CD4-positive, alpha-beta memory T cell (primary cell): ENCODE data around the gene EXOC7. TPM values are rescaled to one million over a fixed set of nuclear protein-coding genes. Genes with fewer than 3 reads are reported as not detected.

Experiments
- CTCF ChIA-PET: fragments of 350-600 bp; sonication (Branson Sonifier 250); formaldehyde crosslinking; loops from one replicate; lab custom pipeline; 2021; ENCODE audit warnings: inconsistent platforms; ENCODE audit not compliant: partially characterized antibody; lab: Charles Lee
- POLR2A ChIA-PET: fragments of 350-600 bp; sonication (Branson Sonifier 250); formaldehyde crosslinking; loops from one replicate; lab custom pipeline; 2021; ENCODE audit not compliant: partially characterized antibody; lab: Charles Lee
- DNase-seq, 5 donors: peaks; one replicate each; pipeline versions ENCODE4 v3.0.0 to v3.0.0-alpha.2; 2020 to 2022; ENCODE audit warnings: mixed read lengths in 1 of 5
- H3K27ac ChIP-seq: one replicate; pipeline ENCODE4 v1.7.0; 2013; ENCODE audit warnings: low read depth, low read length
- H3K27me3 ChIP-seq: 2 replicates; pipeline ENCODE4 v1.7.0; 2013; ENCODE audit warnings: mild to moderate bottlenecking, low read length, moderate library complexity; ENCODE audit not compliant: insufficient read depth
- H3K36me3 ChIP-seq: 2 replicates; pipeline ENCODE4 v1.7.0; 2013; ENCODE audit warnings: mild to moderate bottlenecking, low read length, moderate library complexity; ENCODE audit not compliant: insufficient read depth
- H3K4me1 ChIP-seq: 2 replicates; pipeline ENCODE4 v1.7.0; 2013; ENCODE audit warnings: mild to moderate bottlenecking, low read length, moderate library complexity; ENCODE audit not compliant: insufficient read depth
- H3K4me3 ChIP-seq, 2 donors: one replicate each; pipeline ENCODE4 v1.7.0; 2013; ENCODE audit warnings: low read length in 2 of 2, mild to moderate bottlenecking in 1 of 2
- H3K9me3 ChIP-seq, 2 donors: one replicate each; pipeline ENCODE4 v1.7.0; 2013; ENCODE audit warnings: low read length in 2 of 2, control low read depth in 1 of 2; ENCODE audit not compliant: control insufficient read depth in 1 of 2
- H3K27ac Mint-ChIP-seq, 7 donors: one replicate each; pipeline ENCODE4 v1.8.0; 2020 to 2021; ENCODE audit warnings: mixed read lengths in 7 of 7, mild to moderate bottlenecking in 6 of 7, inconsistent platforms in 3 of 7, moderate library complexity in 3 of 7
- H3K27me3 Mint-ChIP-seq, 2 donors: one replicate each; pipeline ENCODE4 v1.8.0; 2020 to 2021; ENCODE audit warnings: mixed read lengths in 2 of 2
- H3K36me3 Mint-ChIP-seq, 2 donors: one replicate each; pipeline ENCODE4 v1.8.0; 2020 to 2021; ENCODE audit warnings: mixed read lengths in 2 of 2, inconsistent platforms in 1 of 2, mild to moderate bottlenecking in 1 of 2
- H3K4me1 Mint-ChIP-seq, 4 donors: one replicate each; pipeline ENCODE4 v1.8.0; 2020 to 2021; ENCODE audit warnings: mixed read lengths in 4 of 4, mild to moderate bottlenecking in 1 of 4
- H3K4me3 Mint-ChIP-seq, 8 donors: one replicate each; pipeline ENCODE4 v1.8.0; 2020 to 2021; ENCODE audit warnings: mixed read lengths in 8 of 8, mild to moderate bottlenecking in 7 of 8, moderate library complexity in 6 of 8, inconsistent platforms in 3 of 8
- H3K9me3 Mint-ChIP-seq, 8 donors: one replicate each; pipeline ENCODE4 v1.8.0; 2020 to 2021; ENCODE audit warnings: mixed read lengths in 8 of 8, mild to moderate bottlenecking in 5 of 8, inconsistent platforms in 3 of 8, moderate library complexity in 1 of 8
- intact Hi-C: fragments of 100-400 bp; cut with micrococcal nuclease; formaldehyde crosslinking; loops from one replicate; pipeline ENCODE4 v1.15.1; 2023
- polyA plus RNA-seq, 2 donors: library from polyadenylated mRNA; unstranded; fragments of 300-500 nt; fragmentation: Illumina TruSeq; gene quantifications; one replicate each; pipeline ENCODE4 v1.2.3, GENCODE V29; 2021
- total RNA-seq, 2 experiments: library from RNA; stranded (reverse); gene quantifications; one replicate each; pipeline ENCODE4 v1.2.3, GENCODE V29; 2021

EXOC7 gene
- total and polyA plus RNA-seq, 4 experiments from 2014 or later: 36.2 to 184 (median 125) TPM

GRCh38 chr17:76076765-76077583 is 26.6 kb downstream of the EXOC7 start:
- Histone ChIP-seq H3K36me3 (no peaks in the 10 kb centered on the region), H3K27me3 (peaks cover 28% of the 10 kb centered on the region), H3K4me3 (peak overlapping the region in 1 of 2 donors; percentile 43), H3K4me1 (peaks cover 50% of the 10 kb centered on the region), H3K27ac (no peak overlapping the region), H3K9me3 (no peaks in the 10 kb centered on the region)
- peaks cover 0 to 3% of the 10 kb centered on the region in 2 donors for H3K36me3 Mint-ChIP-seq
- H3K4me1 Mint-ChIP-seq: peaks cover 28 to 62% (median 44%) of the 10 kb centered on the region in 4 donors
- POLR2A ChIA-PET: interaction anchor here (0.7 kb wide), 1 partner anchor 180 kb away, joined by 3 read pairs; the partner anchor contains the start of gene TRIM65
- H3K9me3 Mint-ChIP-seq: peaks cover 0 to 3% (median 0%) of the 10 kb centered on the region in 8 donors
- peak; percentile 64 to 77 (median 70) for DNase-seq
- CTCF ChIA-PET: no interaction called here
- peak overlapping the region; percentile 66 to 92 (median 87) for H3K27ac Mint-ChIP-seq
- H3K4me3 Mint-ChIP-seq: peak overlapping the region; percentile 75 to 95 (median 84)
- H3K27me3 Mint-ChIP-seq: peaks cover 17 to 21% of the 10 kb centered on the region in 2 donors
- intact Hi-C loops: no loop called here

- H3K4me3 ChIP-seq: peak overlapping the region in 1 of 2 donors; percentile 43
- no peaks in the 10 kb centered on the region for H3K36me3 ChIP-seq
- H3K4me1 Mint-ChIP-seq: peaks cover 31 to 68% (median 48%) of the 10 kb centered on the region in 4 donors
- no peak overlapping the region for H3K27ac ChIP-seq
- peaks cover 55% of the 10 kb centered on the region for H3K4me1 ChIP-seq
- H3K27me3 Mint-ChIP-seq: peaks cover 17 to 21% of the 10 kb centered on the region in 2 donors
- DNase-seq: no peak
- intact Hi-C loops: no loop called here
- H3K27ac Mint-ChIP-seq: peak overlapping the region in 6 of 7 donors; percentile 60 to 92 (median 78)
- POLR2A ChIA-PET: no interaction called here
- CTCF ChIA-PET: no interaction called here
- peaks cover 0 to 3% (median 0%) of the 10 kb centered on the region in 8 donors for H3K9me3 Mint-ChIP-seq
- H3K36me3 Mint-ChIP-seq: peaks cover 0 to 10% of the 10 kb centered on the region in 2 donors
- H3K9me3 ChIP-seq: no peaks in the 10 kb centered on the region
- peak overlapping the region; percentile 75 to 95 (median 82) for H3K4me3 Mint-ChIP-seq
- H3K27me3 ChIP-seq: peaks cover 28% of the 10 kb centered on the region
Measured at GRCh38 chr17:76076146-76076764, 27.3 kb downstream of the EXOC7 start.

GRCh38 chr17:76075364-76076145 is 28.0 kb downstream of the EXOC7 start:
- Histone ChIP-seq H3K9me3 (no peaks in the 10 kb centered on the region), H3K4me1 (peaks cover 62% of the 10 kb centered on the region), H3K36me3 (no peaks in the 10 kb centered on the region), H3K4me3 (peak overlapping the region in 1 of 2 donors; percentile 43), H3K27me3 (peaks cover 28% of the 10 kb centered on the region), H3K27ac (no peak overlapping the region)
- no peak for DNase-seq
- H3K27ac Mint-ChIP-seq: peak overlapping the region in 3 of 7 donors; percentile 66 to 89 (median 84)
- H3K36me3 Mint-ChIP-seq: peaks cover 0 to 10% of the 10 kb centered on the region in 2 donors
- peak overlapping the region; percentile 57 to 95 (median 82) for H3K4me3 Mint-ChIP-seq
- H3K9me3 Mint-ChIP-seq: peaks cover 0 to 3% (median 0%) of the 10 kb centered on the region in 8 donors
- ChIA-PET CTCF (interaction anchor here (0.5 to 0.6 kb wide), 2 partner anchors 11 to 240 kb away, joined by 3 to 5 read pairs; no protein-coding TSS in a partner anchor), POLR2A (interaction anchor here (1.3 kb wide), 1 partner anchor 105 kb away, joined by 3 read pairs; no protein-coding TSS in a partner anchor)
- intact Hi-C loops: no loop called here
- H3K4me1 Mint-ChIP-seq: peaks cover 37 to 71% (median 53%) of the 10 kb centered on the region in 4 donors
- H3K27me3 Mint-ChIP-seq: peaks cover 17 to 21% of the 10 kb centered on the region in 2 donors

- DNase-seq: no peak
- Mint-ChIP-seq H3K9me3 (peaks cover 0 to 3% (median 0%) of the 10 kb centered on the region in 8 donors), H3K27ac (peak within 1 kb of the TSS in 5 of 7 donors; percentile 15 to 89 (median 74)), H3K4me1 (peaks cover 38 to 71% (median 54%) of the 10 kb centered on the region in 4 donors), H3K4me3 (peak within 1 kb of the TSS; percentile 57 to 82 (median 74)), H3K27me3 (peaks cover 17 to 21% of the 10 kb centered on the region in 2 donors), H3K36me3 (peaks cover 0 to 14% of the 10 kb centered on the region in 2 donors)
- Histone ChIP-seq H3K9me3 (no peaks in the 10 kb centered on the region), H3K27me3 (peaks cover 28% of the 10 kb centered on the region), H3K36me3 (no peaks in the 10 kb centered on the region), H3K27ac (no peak within 1 kb of the TSS), H3K4me3 (no peak within 1 kb of the TSS), H3K4me1 (peaks cover 63% of the 10 kb centered on the region)
- ChIA-PET POLR2A (interaction anchor here (1.3 kb wide), 1 partner anchor 105 kb away, joined by 3 read pairs; no protein-coding TSS in a partner anchor), CTCF (no interaction called here)
- intact Hi-C loops: no loop called here
Measured at GRCh38 chr17:76074390-76075363, 28.9 kb downstream of the EXOC7 start, which contains the start of gene GALR2. TSS of gene GALR2 (plus strand) at chr17:76074781. CDS start at chr17:76074884, 103 bp downstream.

GRCh38 chr17:76072148-76072858 is 31.3 kb downstream of the EXOC7 start, which contains the start of gene SRP68:
TSS of gene SRP68 (minus strand) at chr17:76072517. CDS start at chr17:76072491, 26 bp downstream.
- Mint-ChIP-seq H3K27ac (peak within 1 kb of the TSS; percentile 89 to 98 (median 97)), H3K4me1 (peaks cover 31 to 60% (median 46%) of the 10 kb centered on the region in 4 donors), H3K27me3 (peaks cover 17 to 21% of the 10 kb centered on the region in 2 donors), H3K36me3 (peaks cover 0 to 23% of the 10 kb centered on the region in 2 donors), H3K9me3 (peaks cover 0 to 3% (median 0%) of the 10 kb centered on the region in 8 donors), H3K4me3 (peak within 1 kb of the TSS; percentile 95 to 98 (median 97))
- intact Hi-C loops: loop anchor here (1.0 to 2.0 kb wide), 3 partner anchors 31 to 281 kb away; partner anchors contain the start of genes EXOC7 and PRPSAP1
- Histone ChIP-seq H3K4me1 (peaks cover 56% of the 10 kb centered on the region), H3K36me3 (peaks cover 11% of the 10 kb centered on the region), H3K4me3 (peak within 1 kb of the TSS; percentile 81 to 97), H3K27me3 (peaks cover 22% of the 10 kb centered on the region), H3K9me3 (no peaks in the 10 kb centered on the region), H3K27ac (peak within 1 kb of the TSS; percentile 86)
- DNase-seq: peak; percentile 73 to 80 (median 77)
- ChIA-PET CTCF (interaction anchor here (1.2 to 2.1 kb wide), 2 partner anchors 15 to 208 kb away, joined by 3 to 5 read pairs; no protein-coding TSS in a partner anchor), POLR2A (interaction anchor here (0.6 to 1.8 kb wide), 10 partner anchors 9 to 281 kb away, joined by 3 to 7 read pairs (median 4); partner anchors contain the start of genes EXOC7 and PRPSAP1)
